ACHN (cell line): Measurements from ENCODE around the gene CAPN8.

Experiments used
- DNase-seq: peaks from one replicate; pipeline ENCODE4 v3.0.0-alpha.2; 2015
- in situ Hi-C: cut with HindIII; loops from 2 replicates; pipeline ENCODE4 v1.10.0; 2017; ENCODE audit warnings: low sequenced_read_pairs, low pct_ligation_motif_present, low pct_unique_long_range_greater_than_20kb

Gene CAPN8

GRCh38 chr1:223667484-223668182, 2.1 kb upstream of the CAPN8 start:
- in situ Hi-C loops = no loop called here
- DNase-seq = peak; percentile 35

DNA sequence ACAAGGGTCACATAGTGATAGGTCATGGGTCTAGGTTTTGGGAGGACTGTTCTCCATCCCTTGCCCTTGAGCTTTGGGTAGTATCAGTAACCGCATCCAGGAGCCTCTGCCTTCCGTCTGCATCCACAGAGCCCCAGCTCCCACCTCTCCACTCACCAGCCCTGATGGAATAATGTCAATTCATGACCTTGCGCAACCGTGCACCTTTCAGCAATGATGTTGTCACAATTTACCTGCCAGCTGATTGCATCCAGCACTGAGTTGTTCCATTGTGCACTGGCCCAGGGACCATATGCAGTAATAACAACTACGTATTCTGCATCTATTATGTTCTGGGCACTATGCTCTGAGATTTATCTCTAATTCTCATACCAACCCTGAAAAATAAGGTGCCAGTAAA, 1.4 kb downstream of the CAPN8 start:
- DNase-seq = no peak
- in situ Hi-C loops = no loop called here

- in situ Hi-C loops = no loop called here
- no peak for DNase-seq
Observed at GRCh38 chr1:223662943-223663342, 2.6 kb downstream of the CAPN8 start.

DNA sequence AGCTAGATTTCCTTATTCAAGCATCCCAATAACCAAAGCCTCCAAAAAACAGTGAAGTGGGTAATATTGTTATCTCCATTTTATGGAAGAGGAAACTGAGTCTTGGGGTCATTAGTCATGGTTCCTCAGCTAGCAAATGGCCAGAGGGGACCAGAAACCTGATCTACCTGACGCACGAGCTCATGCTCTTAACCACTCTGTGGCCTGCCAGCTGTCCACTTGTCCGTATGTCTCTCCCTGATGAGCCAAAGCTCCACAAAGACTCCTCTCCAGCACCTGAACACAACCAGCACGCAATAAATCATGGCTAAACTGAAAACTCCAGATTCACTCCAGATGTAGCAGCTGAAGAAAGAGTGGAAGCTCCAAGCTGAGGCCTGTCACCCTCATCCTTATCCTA, 5.8 kb downstream of the CAPN8 start:
- in situ Hi-C loops = no loop called here
- no peak for DNase-seq

- DNase-seq = no peak
- in situ Hi-C loops = no loop called here
Observed at GRCh38 chr1:223657978-223658377, 7.5 kb downstream of the CAPN8 start.

GRCh38 chr1:223654083-223654482, 11.4 kb downstream of the CAPN8 start:
- no peak for DNase-seq
- in situ Hi-C loops = no loop called here

DNA sequence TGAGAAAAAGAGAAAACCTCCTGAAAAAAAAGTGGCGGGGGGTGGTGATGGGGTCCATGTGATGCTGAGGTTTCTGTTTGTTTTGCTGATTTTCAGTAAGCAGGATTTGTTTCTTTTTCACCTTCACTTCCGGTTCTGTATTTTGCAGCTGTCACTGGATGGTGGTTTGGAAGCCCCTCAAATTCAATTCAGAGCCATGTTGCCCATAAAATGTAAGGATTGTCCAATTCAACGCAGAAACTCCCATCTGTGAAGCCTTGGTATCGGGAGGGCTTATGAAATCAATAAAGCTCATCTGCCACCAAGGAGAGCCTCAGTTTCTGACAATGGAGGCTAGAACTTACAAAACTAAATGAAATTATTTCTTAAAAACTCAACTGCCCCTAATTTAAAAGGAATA, 12.1 kb downstream of the CAPN8 start:
- in situ Hi-C loops = no loop called here
- DNase-seq = no peak

- no peak for DNase-seq
- in situ Hi-C loops = no loop called here
Observed at GRCh38 chr1:223653015-223653414, 12.5 kb downstream of the CAPN8 start.

GRCh38 chr1:223652436-223652941, 13.0 kb downstream of the CAPN8 start:
- in situ Hi-C loops = no loop called here
- DNase-seq = no peak

GRCh38 chr1:223651291-223651991, 14.1 kb downstream of the CAPN8 start:
- in situ Hi-C loops = no loop called here
- DNase-seq = no peak

GRCh38 chr1:223650465-223650864, 15.0 kb downstream of the CAPN8 start:
- in situ Hi-C loops = no loop called here

DNA sequence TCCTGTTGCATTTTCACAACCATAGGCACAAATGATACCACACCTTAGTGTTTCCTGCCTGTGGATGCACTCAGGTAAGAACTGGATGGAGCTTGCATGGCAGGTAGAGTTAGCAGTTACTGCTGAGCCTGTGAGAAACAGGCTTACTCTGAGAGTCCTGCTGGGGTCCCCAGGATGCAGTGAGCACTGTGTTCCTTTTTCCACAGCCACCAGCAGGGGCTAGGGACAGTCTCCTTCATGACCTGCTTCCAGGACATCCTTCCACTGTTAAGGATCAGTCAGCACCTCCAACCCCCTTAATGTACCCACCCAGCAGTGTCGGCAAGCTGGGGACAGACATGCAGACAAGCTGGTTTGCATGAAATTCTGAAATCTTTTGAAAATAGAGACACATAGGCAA, 16.3 kb downstream of the CAPN8 start:
- DNase-seq = no peak
- in situ Hi-C loops = no loop called here

More at GRCh38 chr1:223650465-223650864, 15.0 kb downstream of the CAPN8 start:
- no peak for DNase-seq

- in situ Hi-C loops = no loop called here
- no peak for DNase-seq
Observed at GRCh38 chr1:223647249-223647648, 18.3 kb downstream of the CAPN8 start.

GRCh38 chr1:223645903-223646302, 19.6 kb downstream of the CAPN8 start:
- in situ Hi-C loops = no loop called here
- DNase-seq = no peak

DNA sequence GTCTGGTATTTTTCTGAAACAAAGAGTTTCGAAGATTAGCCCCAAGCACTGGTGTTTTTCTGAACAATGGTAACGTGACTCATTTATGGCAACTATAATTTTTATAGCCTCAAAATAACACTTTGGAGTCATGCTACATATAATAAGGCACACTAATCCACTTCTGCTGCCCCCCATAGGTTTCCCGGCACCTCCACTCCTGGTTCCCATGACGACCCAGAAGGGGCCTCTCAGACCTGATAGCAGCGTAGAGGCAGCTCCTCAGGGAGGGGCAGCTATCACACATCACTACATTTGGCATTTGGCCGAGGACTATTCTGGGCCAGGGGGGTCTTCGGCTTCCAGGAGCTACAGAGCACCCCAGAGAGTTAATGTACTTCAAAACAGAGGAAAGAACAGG, 23.3 kb downstream of the CAPN8 start:
- in situ Hi-C loops = no loop called here
- no peak for DNase-seq

GRCh38 chr1:223641523-223642039, 23.9 kb downstream of the CAPN8 start:
- in situ Hi-C loops = no loop called here
- no peak for DNase-seq

GRCh38 chr1:223639331-223639749, 26.2 kb downstream of the CAPN8 start:
- in situ Hi-C loops = no loop called here
- DNase-seq = no peak

DNA sequence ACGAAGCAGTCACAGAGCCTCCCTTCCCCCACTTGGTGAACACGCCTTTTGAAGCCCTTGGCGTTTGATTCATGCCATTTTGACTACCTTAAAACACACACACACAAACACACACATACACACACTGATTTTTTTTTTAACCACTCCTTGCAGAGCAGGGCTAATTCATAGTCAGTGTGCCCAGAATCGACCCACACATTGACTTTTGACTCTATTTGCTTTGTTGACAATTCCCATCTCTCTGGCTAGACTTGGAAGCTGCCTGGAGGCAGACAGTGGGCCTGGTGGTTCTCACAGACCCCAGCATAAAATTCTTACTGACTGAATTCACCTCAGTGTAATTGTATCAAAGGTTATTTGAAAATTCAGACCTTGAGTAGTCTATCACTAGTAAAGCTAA, 30.3 kb downstream of the CAPN8 start:
- in situ Hi-C loops = no loop called here
- DNase-seq = no peak

- DNase-seq = no peak
- in situ Hi-C loops = no loop called here
Observed at GRCh38 chr1:223634423-223634822, 31.1 kb downstream of the CAPN8 start.

DNA sequence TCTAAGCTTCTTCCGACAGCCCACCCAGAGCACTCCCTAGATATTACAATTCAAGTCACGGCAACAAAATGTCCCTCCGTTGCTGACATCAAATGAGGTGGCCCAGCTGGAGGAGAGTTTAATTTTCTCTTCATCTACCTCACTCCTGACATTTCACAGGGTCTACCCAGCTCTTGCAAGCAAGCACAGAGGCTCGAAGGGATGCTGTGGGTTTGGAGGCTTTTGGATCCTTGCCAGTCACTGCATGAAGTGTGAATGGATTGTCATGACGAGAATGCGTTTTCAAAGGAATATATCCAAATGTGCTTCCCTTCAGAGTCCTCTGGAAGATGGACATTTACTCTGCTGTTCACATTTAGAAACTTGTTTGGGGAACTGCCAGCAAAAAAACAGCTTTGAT, 33.5 kb downstream of the CAPN8 start:
- in situ Hi-C loops = no loop called here
- no peak for DNase-seq
